HepG2 (cell line): ENCODE data around the gene LRRC3. TPM values are rescaled to one million over a fixed set of nuclear protein-coding genes. Genes with fewer than 3 reads are reported as not detected.
A peak's percentile ranks its signal among the peaks of the same experiment; 100 is the strongest.

Source experiments
- ATAC-seq: fragments of 200-7000 bp; cut with Tn5 transposase; 3 replicates; pipeline ENCODE4 v1.9.1; 2020; ENCODE audit warnings: mild to moderate bottlenecking, moderate library complexity
- BruUV-seq: library from RNA; stranded (reverse); fragments of 400-500 nt; replicated peaks from 2 replicates; lab custom pipeline; 2021; lab: Mats Ljungman, UMichigan
- CTCF ChIA-PET: fragments of 300-600 bp; formaldehyde crosslinking; extraction: SDS; loops from one replicate; lab custom pipeline; 2021; ENCODE audit warnings: low total read pairs, inconsistent platforms, low intra/inter-chr PET ratio; lab: Yijun Ruan, JAX
- POLR2A ChIA-PET: fragments of 350-600 bp; sonication (Branson Sonifier 250); formaldehyde crosslinking; loops from one replicate; lab custom pipeline; 2020; ENCODE audit warnings: antibody characterized with exemption, inconsistent platforms; lab: Yijun Ruan, JAX
- DNase-seq: peaks from one replicate; pipeline ENCODE4 v3.0.0-alpha.2; 2015; ENCODE audit warnings: low spot score
- FAIRE-seq: peaks from 3 replicates; lab custom pipeline; 2011; peaks lifted over from hg19 to GRCh38; lab: Jason Lieb, UNC
- H2AFZ ChIP-seq: one replicate; pipeline ENCODE4 v1.6.1; 2011; ENCODE audit warnings: low read length, inconsistent platforms
- H3K27ac ChIP-seq: fragments of 300-600 bp; 3 replicates; pipeline ENCODE4 v1.8.0; 2011; ENCODE audit warnings: mixed run types, mild to moderate bottlenecking, mixed read lengths, low read length, inconsistent platforms; ENCODE audit not compliant: insufficient read depth; ENCODE audit errors: extremely low read length
- H3K27me3 ChIP-seq, 2 experiments: fragments of 200-600 bp in 1 of 2; 2 replicates in 1 of 2; 3 replicates in 1 of 2; pipeline versions ENCODE4 v1.6.0 to v1.8.0; 2011; ENCODE audit warnings: low read length in 2 of 2, mild to moderate bottlenecking in 2 of 2, moderate library complexity in 2 of 2, inconsistent platforms in 1 of 2; ENCODE audit not compliant: insufficient read depth in 2 of 2, control insufficient read depth in 1 of 2
- H3K36me3 ChIP-seq, 2 experiments: fragments of 200-600 bp in 1 of 2; replicated peaks in 1 of 2; 2 replicates in 1 of 2; 3 replicates in 1 of 2; pipeline versions ENCODE4 v1.5.1 to v1.8.0; 2011; ENCODE audit warnings: low read length in 2 of 2, inconsistent platforms in 1 of 2; ENCODE audit not compliant: insufficient read depth in 2 of 2, control insufficient read depth in 1 of 2
- H3K4me1 ChIP-seq: 2 replicates; pipeline ENCODE4 v1.5.1; 2012; ENCODE audit warnings: low read length, inconsistent platforms; ENCODE audit not compliant: insufficient read depth
- H3K4me2 ChIP-seq: 2 replicates; pipeline ENCODE4 v1.6.0; 2011; ENCODE audit warnings: low read depth, low read length, inconsistent platforms
- H3K4me3 ChIP-seq, 3 experiments: fragments of 200-600 bp in 1 of 3; sonication (generic), shearing (Covaris generic) in 1 of 3; replicated peaks in 1 of 3; 2 replicates each; pipeline ENCODE4 v1.5.1; 2011 to 2016; ENCODE audit warnings: low read length in 3 of 3, inconsistent platforms in 2 of 3, low read depth in 2 of 3, mild to moderate bottlenecking in 2 of 3, control low read depth in 1 of 3, mixed read lengths in 1 of 3; ENCODE audit not compliant: insufficient read depth in 1 of 3
- H3K79me2 ChIP-seq: one replicate; pipeline ENCODE4 v1.6.1; 2011; ENCODE audit warnings: low read length, inconsistent platforms; ENCODE audit not compliant: insufficient read depth
- H3K9ac ChIP-seq: 2 replicates; pipeline ENCODE4 v1.6.0; 2011; ENCODE audit warnings: mild to moderate bottlenecking, low read depth, low read length, inconsistent platforms; ENCODE audit not compliant: insufficient read depth
- H3K9me3 ChIP-seq: 2 replicates; pipeline ENCODE4 v1.5.1; 2012; ENCODE audit warnings: mild to moderate bottlenecking, low read length
- H4K20me1 ChIP-seq: 2 replicates; pipeline ENCODE4 v1.6.0; 2011; ENCODE audit warnings: inconsistent platforms, mild to moderate bottlenecking, low read length, moderate library complexity; ENCODE audit not compliant: insufficient read depth
- ARNT2 ChIP-seq: sonication (generic); formaldehyde crosslinking; IDR thresholded peaks from 2 replicates; pipeline ENCODE4 v1.8.0; 2022; ENCODE audit warnings: mild to moderate bottlenecking, low read depth, missing genetic modification reagents, moderate library complexity
- HOXA3 ChIP-seq: sonication (generic); formaldehyde crosslinking; IDR thresholded peaks from 2 replicates; pipeline ENCODE4 v1.5.0; 2020; ENCODE audit warnings: missing genetic modification reagents
- WGBS: methylation state at CpG from one replicate; pipeline ENCODE4 v1.1.6; 2017; ENCODE audit warnings: low lambda C conversion rate; 5-methylcytosine and 5-hydroxymethylcytosine counted together
- in situ Hi-C: cut with HindIII; loops from 2 replicates; pipeline ENCODE4 v1.10.0; 2017; ENCODE audit warnings: low pct_unique_long_range_greater_than_20kb; ENCODE audit not compliant: extremely low pct_ligation_motif_present
- intact Hi-C: fragments of 100-400 bp; cut with micrococcal nuclease; formaldehyde crosslinking; loops from one replicate; pipeline ENCODE4 v1.10.0; 2022; ENCODE audit not compliant: unreplicated experiment
- polyA plus RNA-seq, 8 experiments: library from polyadenylated mRNA; depleted of rRNA in 3 of 8; stranded (reverse) in 7 of 8; unstranded in 1 of 8; fragments of >200 nt; fragmentation: Illumina TruSeq in 4 of 8; extraction: Trizol in 4 of 8; gene quantifications; 2 replicates each; pipeline versions ENCODE4 v1.2.1 to v1.2.3, GENCODE V29; 2011 to 2016; ENCODE audit warnings: low read depth in 4 of 8, missing spikeins in 1 of 8, mixed read lengths in 1 of 8; ENCODE audit not compliant: insufficient read depth in 1 of 8
- total RNA-seq, 5 experiments: library from RNA; depleted of rRNA; stranded (reverse); fragments of >200 nt; fragmentation: Illumina TruSeq; extraction: Trizol; gene quantifications; 2 replicates each; pipeline ENCODE4 v1.2.3, GENCODE V29; 2016; ENCODE audit warnings: low read depth in 1 of 5
- TF ChIP-seq, protein P1 (sequence below): fragments of 450-650 bp; IDR thresholded peaks from 2 replicates; pipeline ENCODE4 v1.6.1; 2016
- TF ChIP-seq, protein P2 (sequence below): IDR thresholded peaks from 2 replicates; pipeline ENCODE4 v1.6.1; 2016; ENCODE audit warnings: mild to moderate bottlenecking

Gene LRRC3
- total and polyA plus RNA-seq, 2 of the 13 experiments (the other 11 are each of a cell fraction or from before 2014, with no cell fraction given), result 4.8 to 16.5 TPM

DNA sequence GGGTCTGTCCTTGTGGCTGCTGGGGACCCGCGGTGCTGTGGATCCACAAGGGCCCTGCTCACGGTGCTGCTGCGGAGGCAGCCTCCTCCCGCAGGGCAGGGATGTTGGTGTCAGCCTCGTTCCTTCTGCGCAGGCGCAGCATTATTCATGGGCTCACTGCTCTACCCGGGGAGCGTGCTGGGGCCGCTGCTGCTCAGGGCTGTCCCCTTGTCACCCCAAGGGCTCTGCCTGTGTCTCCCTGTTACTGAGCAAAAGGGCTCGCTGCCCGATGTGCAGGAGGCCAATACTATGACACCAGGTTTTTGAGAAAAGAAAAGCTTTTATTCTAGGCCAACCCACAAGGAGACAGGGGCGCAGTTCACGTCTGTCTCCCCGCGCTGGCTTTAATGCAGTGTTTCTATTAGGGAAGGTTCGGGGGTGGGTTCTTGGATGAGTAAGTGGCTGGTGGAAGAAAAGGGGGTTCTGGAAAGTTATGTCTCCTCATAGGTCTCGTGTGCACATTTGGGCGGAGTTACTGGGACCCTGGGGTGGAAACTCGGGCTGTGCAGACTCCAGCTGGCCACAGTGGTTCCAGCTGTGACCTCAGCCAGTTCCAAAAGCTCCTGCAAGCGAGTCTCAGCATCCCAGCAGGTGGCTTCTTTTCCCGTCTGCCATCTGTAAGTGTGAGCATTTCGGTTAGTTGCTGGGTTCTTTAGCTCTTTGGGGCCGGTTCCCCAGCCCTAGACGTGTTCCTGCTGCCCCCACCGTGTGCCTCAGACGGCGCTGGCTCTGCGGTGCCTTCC, 40.8 kb upstream of the LRRC3 start:
- POLR2A ChIA-PET, result no interaction called here
- WGBS, result 47% methylated on average over 13 of the region's 30 CpGs
- in situ Hi-C loops, result no loop called here

DNA sequence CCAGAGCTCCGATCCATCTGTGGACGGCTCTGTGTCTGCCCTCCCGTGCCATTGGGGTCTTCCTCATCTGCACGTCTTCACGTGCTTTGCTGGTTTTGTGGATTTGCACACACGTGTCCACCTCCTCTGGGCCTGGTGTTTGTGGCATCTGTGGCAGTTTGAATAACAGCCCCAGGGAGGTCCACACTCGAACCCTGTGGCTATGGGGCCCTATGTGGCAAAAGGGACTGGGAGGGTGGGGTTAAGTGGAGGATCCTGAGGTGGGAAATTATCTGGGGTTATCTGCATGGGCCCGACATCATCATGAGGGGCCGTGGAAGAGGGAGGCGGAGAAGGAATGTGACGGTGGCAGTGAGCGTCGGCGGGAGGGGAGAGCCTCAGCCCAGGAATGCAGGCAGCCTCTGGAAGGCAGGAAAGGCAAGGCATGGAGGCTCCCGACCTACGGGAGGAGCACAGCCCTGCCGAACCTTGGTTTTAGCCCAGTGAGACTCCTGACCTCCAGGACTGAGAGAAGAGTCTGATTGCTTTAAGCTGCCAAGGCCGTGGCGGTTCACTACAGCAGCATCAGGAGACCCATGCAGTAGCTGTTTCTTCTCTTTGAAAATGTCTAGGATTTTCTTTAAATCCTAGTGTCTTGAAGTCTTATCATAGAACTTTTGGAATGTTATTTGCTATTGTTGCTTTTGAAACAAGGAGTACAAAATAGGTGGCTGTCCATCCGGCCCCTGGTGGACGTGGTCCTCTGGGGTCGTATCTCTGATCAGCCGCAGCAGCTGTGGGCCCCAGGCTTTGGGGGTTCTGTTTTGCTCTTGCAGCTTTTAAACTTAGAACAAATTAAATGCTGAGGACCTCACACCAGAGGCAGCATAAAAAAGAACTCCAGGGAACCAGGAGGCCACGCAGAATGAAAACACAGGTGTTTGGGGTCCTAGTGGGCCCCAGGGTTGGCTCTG, 40.0 kb upstream of the LRRC3 start:
- no peak for TF ChIP-seq HOXA3
- TF ChIP-seq, protein P1, sequence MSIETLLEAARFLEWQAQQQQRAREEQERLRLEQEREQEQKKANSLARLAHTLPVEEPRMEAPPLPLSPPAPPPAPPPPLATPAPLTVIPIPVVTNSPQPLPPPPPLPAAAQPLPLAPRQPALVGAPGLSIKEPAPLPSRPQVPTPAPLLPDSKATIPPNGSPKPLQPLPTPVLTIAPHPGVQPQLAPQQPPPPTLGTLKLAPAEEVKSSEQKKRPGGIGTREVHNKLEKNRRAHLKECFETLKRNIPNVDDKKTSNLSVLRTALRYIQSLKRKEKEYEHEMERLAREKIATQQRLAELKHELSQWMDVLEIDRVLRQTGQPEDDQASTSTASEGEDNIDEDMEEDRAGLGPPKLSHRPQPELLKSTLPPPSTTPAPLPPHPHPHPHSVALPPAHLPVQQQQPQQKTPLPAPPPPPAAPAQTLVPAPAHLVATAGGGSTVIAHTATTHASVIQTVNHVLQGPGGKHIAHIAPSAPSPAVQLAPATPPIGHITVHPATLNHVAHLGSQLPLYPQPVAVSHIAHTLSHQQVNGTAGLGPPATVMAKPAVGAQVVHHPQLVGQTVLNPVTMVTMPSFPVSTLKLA, result peak; percentile 69
- TF ChIP-seq, protein P2, sequence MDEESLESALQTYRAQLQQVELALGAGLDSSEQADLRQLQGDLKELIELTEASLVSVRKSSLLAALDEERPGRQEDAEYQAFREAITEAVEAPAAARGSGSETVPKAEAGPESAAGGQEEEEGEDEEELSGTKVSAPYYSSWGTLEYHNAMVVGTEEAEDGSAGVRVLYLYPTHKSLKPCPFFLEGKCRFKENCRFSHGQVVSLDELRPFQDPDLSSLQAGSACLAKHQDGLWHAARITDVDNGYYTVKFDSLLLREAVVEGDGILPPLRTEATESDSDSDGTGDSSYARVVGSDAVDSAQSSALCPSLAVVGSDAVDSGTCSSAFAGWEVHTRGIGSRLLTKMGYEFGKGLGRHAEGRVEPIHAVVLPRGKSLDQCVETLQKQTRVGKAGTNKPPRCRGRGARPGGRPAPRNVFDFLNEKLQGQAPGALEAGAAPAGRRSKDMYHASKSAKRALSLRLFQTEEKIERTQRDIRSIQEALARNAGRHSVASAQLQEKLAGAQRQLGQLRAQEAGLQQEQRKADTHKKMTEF, result no peak
- POLR2A ChIA-PET, result no interaction called here

More for the DNA sequence above, 40.8 kb upstream of the LRRC3 start:
- DNase-seq (no peak), ATAC-seq (no peak), FAIRE-seq (no peak)
- H3K4me2 ChIP-seq, result no peak overlapping the region
- intact Hi-C loops, result no loop called here
- H3K4me1 ChIP-seq, result no peaks in the 10 kb centered on the region
- no peaks in the 10 kb centered on the region for H3K79me2 ChIP-seq
- BruUV-seq, result no TSS peak
- CTCF ChIA-PET, result no interaction called here
- no peak for TF ChIP-seq ARNT2 (CRISPR knock-in tag)
- no peak overlapping the region for H3K27ac ChIP-seq
- no peak overlapping the region for H3K4me3 ChIP-seq
- H4K20me1 ChIP-seq, result no peaks in the 10 kb centered on the region
- no peak overlapping the region for H3K9ac ChIP-seq
- H2AFZ ChIP-seq, result no peak overlapping the region
- no peaks in the 10 kb centered on the region for H3K36me3 ChIP-seq
- H3K9me3 ChIP-seq, result peaks cover 2% of the 10 kb centered on the region; the same call in 1 of the 2 replicates
- H3K27me3 ChIP-seq, result peaks cover 0 to 16% of the 10 kb centered on the region in 2 experiments; a peak in 2 of 5 replicates

More for the DNA sequence above, 40.0 kb upstream of the LRRC3 start:
- Histone ChIP-seq H3K27ac (no peak overlapping the region), H2AFZ (no peak overlapping the region), H3K9me3 (peaks cover 6% of the 10 kb centered on the region; the same call in 1 of the 2 replicates), H3K27me3 (peaks cover 0 to 16% of the 10 kb centered on the region in 2 experiments; a peak in 2 of 5 replicates), H3K36me3 (no peaks in the 10 kb centered on the region), H3K9ac (no peak overlapping the region), H3K4me2 (no peak overlapping the region), H4K20me1 (no peaks in the 10 kb centered on the region), H3K4me1 (no peaks in the 10 kb centered on the region), H3K4me3 (no peak overlapping the region), H3K79me2 (no peaks in the 10 kb centered on the region)
- 44% methylated on average over 20 of the region's 24 CpGs for WGBS
- ATAC-seq (peak; percentile 46; the same call in 2 of the 3 replicates), DNase-seq (no peak), FAIRE-seq (no peak)
- intact Hi-C loops (no loop called here), in situ Hi-C loops (no loop called here)
- no TSS peak for BruUV-seq
- CTCF ChIA-PET, result no interaction called here
